ENCODE results near the gene DENND4A.

Gene DENND4A

DNA sequence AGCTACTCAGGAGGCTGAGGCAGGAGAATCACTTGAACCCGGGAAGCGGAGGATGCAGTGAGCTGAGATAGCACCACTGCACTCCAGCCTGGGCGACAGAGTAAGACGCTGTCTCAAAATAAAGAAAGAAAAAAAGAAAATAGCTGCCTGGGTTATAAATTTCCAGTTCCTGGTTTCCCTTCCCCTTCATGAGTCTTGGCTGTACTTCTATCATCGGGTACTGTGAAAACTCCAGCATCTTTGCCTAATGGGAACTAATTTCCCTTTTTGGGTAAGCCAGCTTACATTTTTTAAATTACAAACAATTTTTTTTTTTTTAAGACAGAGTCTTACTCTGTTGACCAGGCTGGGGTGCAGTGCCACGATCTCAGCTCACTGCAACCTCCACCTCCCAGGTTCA lies 15.0 kb downstream of the DENND4A start:
- in situ Hi-C loops (cut with MboI; ENCODE audit: low sequenced_read_pairs, unreplicated experiment), result no loop called here
- no peak for DNase-seq (ENCODE audit: low spot score)
- no peak for TF ChIP-seq CTCF (IDR thresholded peaks at IDR 0.05; ENCODE audit: borderline replicate concordance, control extremely low read depth, extremely low read depth, insufficient read depth, missing control alignments)

- no peak for TF ChIP-seq CTCF (IDR thresholded peaks at IDR 0.05; ENCODE audit: borderline replicate concordance, control extremely low read depth, extremely low read depth, insufficient read depth, missing control alignments)
- in situ Hi-C loops (cut with MboI; ENCODE audit: low sequenced_read_pairs, unreplicated experiment), result no loop called here
- peak; percentile 51 for DNase-seq (ENCODE audit: low spot score)
Measured at GRCh38 chr15:65773386-65774111, 18.5 kb downstream of the DENND4A start.

- no peak for TF ChIP-seq CTCF (IDR thresholded peaks at IDR 0.05; ENCODE audit: borderline replicate concordance, control extremely low read depth, extremely low read depth, insufficient read depth, missing control alignments)
- DNase-seq (ENCODE audit: low spot score), result no peak
- in situ Hi-C loops (cut with MboI; ENCODE audit: low sequenced_read_pairs, unreplicated experiment), result no loop called here
Measured at GRCh38 chr15:65772930-65773329, 19.2 kb downstream of the DENND4A start.

DNA sequence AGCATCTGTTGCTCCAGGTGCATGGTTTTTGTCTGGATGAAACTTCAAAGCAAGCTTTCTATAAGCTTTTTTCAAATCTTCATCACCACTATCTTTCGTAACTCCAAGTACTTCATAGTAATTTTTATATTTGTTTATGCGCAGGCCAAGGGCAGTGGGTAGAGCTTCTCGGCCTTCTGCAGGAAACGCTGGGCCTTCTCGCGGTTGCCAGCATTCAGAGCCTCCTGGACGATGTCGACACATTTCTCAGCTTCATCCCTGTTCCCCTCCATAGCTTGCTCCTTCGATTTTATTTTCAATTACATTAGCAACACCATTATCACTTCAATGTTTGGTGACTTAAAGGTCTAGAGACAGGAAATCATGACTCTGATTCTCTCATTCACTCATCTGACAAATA lies 20.2 kb downstream of the DENND4A start:
- in situ Hi-C loops (cut with MboI; ENCODE audit: low sequenced_read_pairs, unreplicated experiment), result no loop called here
- DNase-seq (ENCODE audit: low spot score), result no peak
- no peak for TF ChIP-seq CTCF (IDR thresholded peaks at IDR 0.05; ENCODE audit: borderline replicate concordance, control extremely low read depth, extremely low read depth, insufficient read depth, missing control alignments)

GRCh38 chr15:65769482-65769881 lies 22.6 kb downstream of the DENND4A start:
- no peak for DNase-seq (ENCODE audit: low spot score)
- no peak for TF ChIP-seq CTCF (IDR thresholded peaks at IDR 0.05; ENCODE audit: borderline replicate concordance, control extremely low read depth, extremely low read depth, insufficient read depth, missing control alignments)
- in situ Hi-C loops (cut with MboI; ENCODE audit: low sequenced_read_pairs, unreplicated experiment), result no loop called here

GRCh38 chr15:65767895-65768294 lies 24.2 kb downstream of the DENND4A start:
- in situ Hi-C loops (cut with MboI; ENCODE audit: low sequenced_read_pairs, unreplicated experiment), result no loop called here
- TF ChIP-seq CTCF (IDR thresholded peaks at IDR 0.05; ENCODE audit: borderline replicate concordance, control extremely low read depth, extremely low read depth, insufficient read depth, missing control alignments), result no peak
- DNase-seq (ENCODE audit: low spot score), result no peak
